Breast epithelium (tissue), 3 donors: ENCODE results near the gene UTP3.

ENCODE experiments used
- CTCF ChIP-seq, 3 donors: fragments of 450-650 bp; IDR thresholded peaks; one replicate each; pipeline ENCODE4 v1.5.1; 2016 to 2017; ENCODE audit warnings: antibody characterized with exemption in 3 of 3, mild to moderate bottlenecking in 3 of 3, moderate library complexity in 3 of 3
- POLR2A ChIP-seq: fragments of 450-650 bp; IDR thresholded peaks from one replicate; pipeline ENCODE4 v1.6.1; 2016; ENCODE audit warnings: antibody characterized with exemption, mild to moderate bottlenecking, moderate library complexity

GRCh38 chr4:70691661-70692060 is 3.3 kb downstream of the UTP3 start:
- no peak for TF ChIP-seq CTCF (IDR thresholded peaks at IDR 0.05)
- no peak for TF ChIP-seq POLR2A
